H7 (cell line): ENCODE data around the gene OXT. TPM values are rescaled to one million over a fixed set of nuclear protein-coding genes. Genes with fewer than 3 reads are reported as not detected.
"Not testable (repeated sequence)": the region's sequence is repeated elsewhere in the genome, so short reads cannot be mapped to it uniquely, and the experiment has no call there.

ENCODE experiments used
- DNase-seq: peaks from one replicate; pipeline ENCODE4 v3.0.0; 2012
- H3K27me3 ChIP-seq: 2 replicates; pipeline ENCODE4 v1.6.0; 2011; ENCODE audit warnings: mild to moderate bottlenecking, low read length; ENCODE audit not compliant: control insufficient read depth, insufficient read depth
- H3K36me3 ChIP-seq: replicated peaks from 2 replicates; pipeline ENCODE4 v1.5.1; 2011; ENCODE audit warnings: low read length; ENCODE audit not compliant: control insufficient read depth, insufficient read depth
- H3K4me3 ChIP-seq: 2 replicates; pipeline ENCODE4 v1.5.1; 2011; ENCODE audit warnings: low read depth, mild to moderate bottlenecking, control low read depth, low read length, moderate library complexity; ENCODE audit not compliant: insufficient read depth
- total RNA-seq: library from RNA; depleted of rRNA; stranded (reverse); fragments of >200 nt; shearing (Covaris generic); gene quantifications from 2 replicates; pipeline ENCODE4 v1.2.3, GENCODE V29; 2014; rRNA removed

The OXT gene
- total RNA-seq = 1.5 TPM in 1 of 2 replicates, not detected in the other

DNA sequence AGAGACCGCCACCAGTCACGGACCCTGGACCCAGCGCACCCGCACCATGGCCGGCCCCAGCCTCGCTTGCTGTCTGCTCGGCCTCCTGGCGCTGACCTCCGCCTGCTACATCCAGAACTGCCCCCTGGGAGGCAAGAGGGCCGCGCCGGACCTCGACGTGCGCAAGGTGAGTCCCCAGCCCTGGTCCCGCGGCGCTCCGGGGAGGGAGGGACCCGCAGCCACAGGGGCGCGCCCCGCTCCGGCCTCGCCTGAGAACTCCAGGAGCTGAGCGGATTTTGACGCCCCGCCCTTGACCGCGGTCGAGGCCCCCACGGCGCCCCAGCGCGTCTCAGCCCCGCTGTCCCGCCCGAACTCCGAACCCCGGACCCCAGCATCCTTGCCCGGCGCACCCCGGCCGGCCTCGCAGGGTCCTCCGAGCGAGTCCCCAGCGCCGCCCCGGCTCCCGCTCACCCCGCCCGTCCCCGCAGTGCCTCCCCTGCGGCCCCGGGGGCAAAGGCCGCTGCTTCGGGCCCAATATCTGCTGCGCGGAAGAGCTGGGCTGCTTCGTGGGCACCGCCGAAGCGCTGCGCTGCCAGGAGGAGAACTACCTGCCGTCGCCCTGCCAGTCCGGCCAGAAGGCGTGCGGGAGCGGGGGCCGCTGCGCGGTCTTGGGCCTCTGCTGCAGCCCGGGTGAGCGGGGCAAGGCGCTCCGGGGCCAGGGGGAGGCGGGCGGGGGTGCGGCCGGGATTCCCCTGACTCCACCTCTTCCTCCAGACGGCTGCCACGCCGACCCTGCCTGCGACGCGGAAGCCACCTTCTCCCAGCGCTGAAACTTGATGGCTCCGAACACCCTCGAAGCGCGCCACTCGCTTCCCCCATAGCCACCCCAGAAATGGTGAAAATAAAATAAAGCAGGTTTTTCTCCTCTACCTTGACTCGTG, at the start of gene OXT:
TSS of gene OXT (plus strand) at position 11 of the 920 bp plus-strand sequence. CDS start at position 47, 36 bp downstream.
- peak within 1 kb of the TSS; percentile 46 for H3K4me3 ChIP-seq
- peaks cover 28% of the 10 kb centered on the region for H3K27me3 ChIP-seq
- DNase-seq = peak; percentile 82
- H3K36me3 ChIP-seq = no peaks in the 10 kb centered on the region

DNA sequence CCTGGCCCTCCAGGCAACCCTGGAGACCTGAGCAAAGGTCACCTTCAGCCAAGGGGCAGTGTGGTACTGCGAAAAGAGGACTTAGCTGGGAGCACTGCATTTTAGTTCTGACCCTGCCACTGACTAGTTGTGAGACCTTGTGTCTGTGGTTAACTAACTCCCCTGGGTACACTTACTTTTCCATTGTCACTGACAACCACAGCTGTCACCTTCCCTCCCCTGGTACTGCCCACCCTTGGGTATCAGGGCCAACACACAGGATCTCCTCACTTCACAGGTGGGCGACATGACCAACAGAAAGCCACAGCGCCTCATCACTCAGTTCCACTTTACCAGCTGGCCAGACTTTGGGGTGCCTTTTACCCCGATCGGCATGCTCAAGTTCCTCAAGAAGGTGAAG, 49.6 kb upstream of the OXT start:
- DNase-seq = no peak
- Histone ChIP-seq H3K4me3 (no peak overlapping the region), H3K27me3 (no peaks in the 10 kb centered on the region), H3K36me3 (peaks cover 28% of the 10 kb centered on the region)

DNA sequence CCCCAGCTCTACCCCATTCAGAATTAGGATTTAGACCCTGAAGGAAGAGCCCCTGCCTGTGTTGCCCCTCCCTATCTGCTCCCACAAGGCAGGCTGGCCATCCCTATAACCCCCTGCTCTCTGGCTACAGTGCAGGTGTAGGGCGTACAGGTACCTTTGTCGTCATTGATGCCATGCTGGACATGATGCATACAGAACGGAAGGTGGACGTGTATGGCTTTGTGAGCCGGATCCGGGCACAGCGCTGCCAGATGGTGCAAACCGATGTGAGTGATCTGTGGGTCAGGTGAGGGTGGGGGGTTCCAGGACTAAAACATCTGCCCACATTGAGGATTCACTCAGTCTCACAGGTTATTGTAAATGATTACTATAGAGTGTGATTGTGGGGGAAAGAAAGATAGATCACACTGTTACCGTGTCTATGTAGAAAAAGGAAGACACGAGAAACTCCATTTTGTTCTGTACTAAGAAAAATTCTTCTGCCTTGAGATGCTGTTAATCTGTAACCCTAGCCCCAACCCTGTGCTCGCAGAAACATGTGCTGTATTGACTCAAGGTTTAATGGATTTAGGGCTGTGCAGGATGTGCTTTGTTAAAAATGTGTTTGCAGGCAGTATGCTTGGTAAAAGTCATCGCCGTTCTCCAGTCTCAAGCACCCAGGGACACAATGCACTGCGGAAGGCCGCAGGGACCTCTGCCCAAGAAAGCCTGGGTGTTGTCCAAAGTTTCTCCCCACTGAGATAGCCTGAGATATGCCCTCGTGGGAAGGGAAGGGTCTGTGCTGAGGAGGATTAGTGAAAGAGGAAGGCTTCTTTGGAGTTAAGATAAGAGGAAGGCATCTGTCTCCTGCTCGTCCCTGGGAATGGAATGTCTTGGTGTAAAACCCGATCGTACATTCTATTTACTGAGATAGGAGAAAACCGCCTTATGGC, 48.6 kb upstream of the OXT start:
- not testable (repeated sequence) for H3K27me3 ChIP-seq, DNase-seq, H3K4me3 ChIP-seq
- peaks cover 35% of the 10 kb centered on the region for H3K36me3 ChIP-seq

DNA sequence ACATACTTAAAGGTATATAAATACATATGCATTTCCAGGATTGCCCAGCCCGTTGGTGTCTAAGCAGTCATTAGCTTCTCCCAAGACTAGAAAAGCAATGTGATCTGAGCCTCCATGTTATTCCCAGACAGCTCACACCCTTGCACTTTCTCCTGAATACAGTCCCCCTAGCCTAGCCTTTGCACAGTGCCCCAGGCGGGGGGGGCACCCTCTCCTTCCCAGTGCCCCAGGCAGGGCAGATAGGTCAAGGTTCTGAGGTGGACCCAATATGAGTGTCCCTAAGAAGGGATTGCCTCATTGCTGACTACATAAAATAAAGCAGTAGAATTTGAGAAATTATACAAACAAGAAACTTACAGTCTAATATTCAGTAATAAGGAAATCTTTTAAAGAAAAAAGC, 43.4 kb upstream of the OXT start:
- no peak for DNase-seq
- H3K36me3 ChIP-seq = peaks cover 29% of the 10 kb centered on the region
- H3K27me3 ChIP-seq = no peaks in the 10 kb centered on the region
- no peak overlapping the region for H3K4me3 ChIP-seq

DNA sequence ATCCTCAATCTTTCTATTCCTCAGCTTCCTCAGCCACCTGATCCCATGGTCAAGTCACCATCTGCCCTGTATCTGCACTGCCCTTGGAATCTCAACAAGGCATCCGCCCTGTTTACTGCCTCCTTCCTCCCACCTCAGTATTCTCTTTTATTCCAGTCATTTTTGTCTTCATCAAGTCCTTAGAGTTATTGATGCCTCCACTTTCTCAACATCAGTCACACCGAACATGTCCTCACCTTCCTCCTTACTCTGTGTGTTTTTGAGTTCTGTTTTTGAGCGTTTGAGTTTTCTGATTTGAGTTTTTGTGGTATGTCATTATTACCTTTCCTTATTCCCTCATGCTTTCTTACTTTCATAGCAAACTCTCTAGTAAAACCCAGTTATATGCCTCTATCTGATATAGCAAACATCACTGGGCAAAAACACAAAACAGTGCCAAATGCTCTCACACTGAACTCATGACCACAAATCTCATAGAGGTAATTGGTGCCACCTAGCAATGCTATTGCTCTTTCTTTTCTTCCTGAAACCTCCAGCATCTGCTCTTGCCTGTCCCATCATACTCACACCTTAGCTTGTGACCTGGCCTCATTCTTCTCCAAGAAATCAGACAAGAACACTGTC, 39.8 kb upstream of the OXT start:
- peaks cover 25% of the 10 kb centered on the region for H3K36me3 ChIP-seq
- no peaks in the 10 kb centered on the region for H3K27me3 ChIP-seq
- H3K4me3 ChIP-seq = no peak overlapping the region
- DNase-seq = no peak

DNA sequence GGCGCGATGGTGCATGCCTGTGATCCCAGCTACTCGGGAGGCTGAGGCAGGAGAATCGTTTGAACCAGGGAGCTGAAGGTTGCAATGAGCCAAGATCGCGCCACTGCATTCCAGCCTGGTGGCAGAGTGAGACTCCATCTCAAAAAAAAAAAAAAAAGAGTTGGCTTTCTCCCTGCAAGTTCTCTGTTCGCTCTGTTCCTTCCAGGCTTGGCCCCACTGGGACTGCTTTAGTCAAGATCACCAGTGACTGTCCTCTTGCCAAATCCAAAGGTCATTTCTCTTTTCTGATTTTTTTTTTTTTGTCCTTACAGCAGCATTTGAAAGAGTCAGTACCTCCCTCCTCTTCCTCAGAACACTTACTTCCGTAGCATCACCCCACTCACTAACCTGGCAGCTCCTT, 38.8 kb upstream of the OXT start:
- no peak for DNase-seq
- Histone ChIP-seq H3K36me3 (peaks cover 26% of the 10 kb centered on the region), H3K27me3 (no peaks in the 10 kb centered on the region)

DNA sequence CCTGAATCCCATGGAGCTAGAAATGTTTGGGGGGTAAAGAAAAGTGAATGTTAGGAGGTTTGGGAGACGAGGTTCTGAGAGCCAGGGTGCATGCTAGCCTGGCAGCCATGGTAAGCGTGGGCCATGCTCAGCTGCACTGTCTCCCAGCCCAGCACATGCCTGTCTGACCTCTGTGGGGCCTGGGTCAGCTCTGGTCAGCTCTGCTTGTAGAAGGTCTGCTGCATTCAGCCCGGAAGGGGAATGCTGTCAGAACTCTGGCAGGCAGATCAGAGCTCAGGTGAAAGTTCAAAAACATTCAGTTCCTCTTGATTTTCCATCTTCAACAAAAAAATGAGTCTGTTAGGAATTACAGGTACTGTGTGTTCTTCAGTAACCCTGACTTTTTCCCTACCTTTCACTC, 33.8 kb upstream of the OXT start:
- no peaks in the 10 kb centered on the region for H3K27me3 ChIP-seq
- H3K4me3 ChIP-seq = no peak overlapping the region
- H3K36me3 ChIP-seq = peaks cover 26% of the 10 kb centered on the region
- DNase-seq = no peak

More for the DNA sequence above, 38.8 kb upstream of the OXT start:
- no peak overlapping the region for H3K4me3 ChIP-seq

DNA sequence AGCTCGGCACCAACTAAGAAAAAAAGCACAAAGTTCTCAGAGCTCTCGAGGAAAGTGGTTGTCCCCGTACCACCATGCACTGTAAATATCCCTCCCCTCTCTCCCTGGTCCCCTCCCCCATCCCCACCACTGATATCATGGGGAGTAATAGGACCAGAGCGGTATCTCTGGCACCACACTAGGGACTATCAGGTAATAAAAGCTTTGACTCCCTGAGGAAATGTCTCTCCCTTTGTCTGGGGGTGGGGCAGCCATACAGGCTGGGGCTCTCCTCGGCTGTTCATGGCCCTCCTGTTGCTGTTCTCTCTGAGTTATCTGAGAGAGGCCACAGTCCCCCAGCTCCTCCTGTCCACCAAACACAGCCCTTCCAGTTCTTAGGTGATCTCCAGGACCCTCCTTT, 33.0 kb upstream of the OXT start:
- H3K27me3 ChIP-seq = no peaks in the 10 kb centered on the region
- H3K4me3 ChIP-seq = no peak overlapping the region
- DNase-seq = no peak
- H3K36me3 ChIP-seq = peaks cover 26% of the 10 kb centered on the region

DNA sequence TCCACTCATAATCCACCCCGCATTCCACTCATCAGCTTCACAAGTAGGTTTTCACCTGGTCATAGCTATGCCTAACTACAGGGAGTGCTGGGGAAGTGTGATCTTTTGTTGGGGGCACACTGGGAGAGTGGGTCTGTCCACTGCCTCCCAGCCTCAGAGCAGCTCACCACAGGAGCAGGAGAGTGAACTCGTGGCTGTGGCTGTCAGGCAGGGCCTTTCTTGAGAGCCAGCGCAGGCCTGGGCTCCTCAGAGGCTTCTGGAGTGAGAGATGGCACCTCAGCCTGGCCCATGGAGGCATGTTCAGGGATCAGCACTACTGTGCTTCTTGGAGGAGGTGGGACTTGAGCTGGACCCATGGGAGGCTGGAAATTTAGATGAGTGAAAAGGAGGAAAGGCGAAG, 32.0 kb upstream of the OXT start:
- DNase-seq = no peak
- Histone ChIP-seq H3K36me3 (peaks cover 26% of the 10 kb centered on the region), H3K27me3 (no peaks in the 10 kb centered on the region), H3K4me3 (no peak overlapping the region)

DNA sequence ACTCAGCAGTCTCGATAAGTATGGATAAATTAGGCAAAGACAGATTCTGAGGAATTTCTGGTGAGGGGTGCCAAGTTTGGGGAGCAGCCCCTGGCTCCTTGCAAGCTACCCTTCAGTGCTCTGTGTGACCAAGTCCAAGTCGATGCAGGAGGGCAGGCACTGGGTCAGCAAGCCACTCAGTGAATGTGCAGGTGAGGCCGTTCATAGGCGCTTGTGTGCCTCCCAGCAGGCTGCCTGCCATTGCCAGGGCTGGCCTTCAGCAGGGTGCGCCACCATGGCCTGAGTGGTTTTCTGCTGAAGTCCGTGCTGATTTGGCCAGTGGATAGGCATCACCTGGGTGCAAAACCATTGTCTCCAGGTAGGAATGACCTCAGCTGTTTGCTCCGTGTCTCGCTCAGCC, 31.3 kb upstream of the OXT start:
- Histone ChIP-seq H3K4me3 (no peak overlapping the region), H3K36me3 (peaks cover 25% of the 10 kb centered on the region), H3K27me3 (no peaks in the 10 kb centered on the region)
- DNase-seq = no peak

DNA sequence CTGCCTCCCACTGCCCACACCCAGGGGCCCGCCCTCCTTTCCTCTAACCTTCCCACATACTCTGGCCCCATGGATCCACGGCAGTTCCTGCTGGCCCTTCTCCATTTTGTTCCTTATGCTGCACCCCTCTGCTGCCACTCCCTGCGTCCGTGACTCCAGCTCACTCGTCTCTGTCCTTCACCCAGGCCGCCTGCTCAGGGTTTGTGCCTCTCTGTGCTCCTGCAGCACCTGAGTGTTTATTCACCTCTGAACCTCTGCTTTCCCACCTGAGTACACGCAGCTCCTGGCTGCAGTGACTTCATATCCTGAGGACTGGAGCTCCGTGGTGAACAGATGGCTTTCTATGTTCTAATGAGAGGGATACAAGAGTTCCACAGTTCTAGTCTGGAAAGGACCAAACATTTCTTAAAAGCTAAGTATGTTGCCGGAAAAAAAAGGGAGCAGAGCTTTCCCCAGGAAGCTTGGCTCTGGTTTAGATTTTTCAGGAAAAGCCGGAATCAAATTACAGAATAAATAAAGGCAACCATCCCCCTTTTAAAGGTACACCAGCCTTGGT, 29.5 kb upstream of the OXT start:
- DNase-seq = no peak
- H3K36me3 ChIP-seq = peaks cover 12% of the 10 kb centered on the region
- no peaks in the 10 kb centered on the region for H3K27me3 ChIP-seq
- no peak overlapping the region; the same call in 1 of the 2 replicates for H3K4me3 ChIP-seq

DNA sequence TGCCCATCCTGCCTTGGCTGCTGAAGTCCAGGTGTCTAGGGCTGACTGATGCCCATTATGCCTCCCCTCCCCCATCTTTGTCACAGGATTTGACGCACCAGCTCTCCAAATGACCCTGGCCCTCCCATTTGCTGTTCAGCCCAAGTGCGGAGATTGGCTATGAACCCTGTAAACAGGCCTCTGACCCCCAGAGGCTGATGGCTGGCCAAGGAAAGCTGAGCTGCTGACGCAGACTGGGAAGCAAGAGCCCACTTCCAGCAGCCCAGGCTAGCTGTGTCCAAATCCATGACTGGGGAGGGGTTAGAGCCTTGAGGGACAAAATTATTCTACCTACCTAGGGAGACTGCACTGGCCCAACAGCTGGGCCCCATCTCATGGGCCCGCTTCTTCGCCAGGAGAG, 28.8 kb upstream of the OXT start:
- H3K36me3 ChIP-seq = peaks cover 11% of the 10 kb centered on the region
- H3K27me3 ChIP-seq = no peaks in the 10 kb centered on the region
- no peak for DNase-seq
- no peak overlapping the region for H3K4me3 ChIP-seq

DNA sequence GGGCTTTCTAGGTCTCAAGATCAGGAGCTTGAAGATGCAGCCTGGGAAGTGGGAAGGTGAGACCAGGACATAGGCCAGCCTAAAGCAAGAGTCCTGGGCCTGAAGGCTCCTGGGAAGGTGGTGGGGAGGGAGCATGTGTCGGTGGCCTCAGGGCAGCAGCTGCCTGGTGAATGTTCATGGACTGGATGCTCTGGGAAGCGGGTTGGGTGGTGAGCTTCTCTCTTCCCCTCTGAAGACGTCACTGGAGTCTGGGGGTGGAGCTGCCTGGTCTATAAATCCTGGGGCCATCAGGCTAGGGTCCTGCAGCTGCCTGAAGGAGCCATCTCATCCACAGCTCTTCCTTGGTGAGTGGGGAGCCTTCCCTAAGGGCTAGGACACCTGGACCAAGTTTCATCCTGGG, 28.1 kb upstream of the OXT start, which contains the start of gene GNRH2:
TSS of gene GNRH2 (plus strand) at position 301 of the 400 bp plus-strand sequence. CDS start 793 bp downstream, outside the sequence.
- DNase-seq = no peak
- H3K4me3 ChIP-seq = no peak within 1 kb of the TSS
- H3K27me3 ChIP-seq = no peaks in the 10 kb centered on the region
- peaks cover 13% of the 10 kb centered on the region for H3K36me3 ChIP-seq
